HL-60 (cell line): ENCODE results near the gene ATP8B3.

ENCODE experiments used
- DNase-seq, 2 experiments: peaks; one replicate each; pipeline ENCODE4 v3.0.0-alpha.2; 2010 to 2020; ENCODE audit warnings: low read depth in 1 of 2, low spot score in 1 of 2
- H3K27ac ChIP-seq: fragments of 250-450 bp; sonication (Bioruptor Pico); replicated peaks from 2 replicates; pipeline ENCODE4 v1.5.1; 2020; ENCODE audit warnings: mild to moderate bottlenecking, moderate library complexity
- H3K27me3 ChIP-seq: fragments of 250-450 bp; sonication (Bioruptor Pico); 2 replicates; pipeline ENCODE4 v1.5.1; 2021; ENCODE audit warnings: mild to moderate bottlenecking, moderate library complexity; ENCODE audit not compliant: insufficient read depth, poor library complexity, severe bottlenecking
- H3K4me3 ChIP-seq: replicated peaks from 2 replicates; pipeline ENCODE4 v1.5.1; 2011; ENCODE audit warnings: mild to moderate bottlenecking, control low read depth, low read length; ENCODE audit not compliant: insufficient read depth
- CTCF ChIP-seq: IDR thresholded peaks from one replicate; pipeline ENCODE4 v1.5.1; 2011; ENCODE audit warnings: low read length, control low read depth, inconsistent platforms; ENCODE audit not compliant: insufficient read depth
- GABPA ChIP-seq: IDR thresholded peaks from 2 replicates; pipeline ENCODE4 v1.6.1; 2012; ENCODE audit warnings: low read depth
- POLR2AphosphoS5 ChIP-seq: IDR thresholded peaks from 2 replicates; pipeline ENCODE4 v1.6.1; 2012; ENCODE audit warnings: low read depth
- REST ChIP-seq: IDR thresholded peaks from 2 replicates; pipeline ENCODE4 v1.6.1; 2012; ENCODE audit warnings: low read depth; ENCODE audit not compliant: insufficient replicate concordance
- SPI1 ChIP-seq: IDR thresholded peaks from 2 replicates; pipeline ENCODE4 v1.6.1; 2012; ENCODE audit warnings: low read depth, mild to moderate bottlenecking, borderline replicate concordance

The ATP8B3 gene

GRCh38 chr19:1748873-1749341 lies 63.2 kb downstream of the ATP8B3 start:
- no peak for TF ChIP-seq REST
- TF ChIP-seq POLR2AphosphoS5: no peak
- TF ChIP-seq SPI1: no peak
- Histone ChIP-seq H3K27ac (no peak overlapping the region), H3K4me3 (no peak overlapping the region), H3K27me3 (peaks cover 69% of the 10 kb centered on the region)
- DNase-seq: no peak

DNA sequence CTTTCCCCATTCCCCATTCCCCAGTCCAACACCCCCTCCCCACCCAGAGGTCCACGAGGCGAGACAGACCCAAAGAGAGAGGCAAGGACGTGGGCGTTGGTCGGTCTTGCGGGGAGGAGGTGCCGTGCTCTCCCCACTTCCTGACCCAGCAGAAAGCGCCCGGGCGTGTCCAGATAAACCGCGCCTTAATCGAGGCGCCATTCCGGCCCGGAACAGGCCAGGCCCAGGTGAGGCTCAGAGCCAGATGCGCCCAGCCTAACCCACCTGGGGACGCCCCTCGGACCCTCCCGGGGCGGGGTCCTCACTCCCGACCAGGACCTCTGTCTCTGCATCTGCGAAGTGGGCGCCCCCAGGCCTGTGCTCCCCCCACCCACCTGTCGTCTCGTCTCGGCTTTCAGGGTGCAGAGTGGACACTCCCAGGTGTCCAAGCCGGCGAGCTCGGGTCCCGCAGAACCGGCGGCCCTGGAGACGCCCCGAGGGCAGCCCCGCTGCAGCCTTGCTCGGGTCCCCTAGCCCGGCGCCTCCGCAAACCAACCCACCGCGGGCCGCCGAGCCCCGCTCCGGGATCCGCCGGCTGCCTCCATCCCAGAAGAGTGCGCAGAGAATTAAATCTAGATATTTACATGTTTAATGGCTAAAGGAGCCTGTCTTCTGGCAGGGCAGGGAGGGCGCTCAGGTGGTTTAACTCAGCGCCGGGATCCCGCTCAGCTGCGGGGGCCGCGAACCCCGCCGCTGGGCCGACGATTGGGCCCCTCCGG lies 63.8 kb downstream of the ATP8B3 start:
- H3K27me3 ChIP-seq: peaks cover 69% of the 10 kb centered on the region
- TF ChIP-seq POLR2AphosphoS5 (no peak), GABPA (no peak), SPI1 (no peak), CTCF (no peak), REST (no peak)
- H3K4me3 ChIP-seq: no peak overlapping the region
- DNase-seq: no peak
- no peak overlapping the region for H3K27ac ChIP-seq

GRCh38 chr19:1747285-1748114 lies 64.6 kb downstream of the ATP8B3 start:
- Histone ChIP-seq H3K4me3 (no peak overlapping the region), H3K27me3 (peaks cover 65% of the 10 kb centered on the region), H3K27ac (no peak overlapping the region)
- no peak for DNase-seq
- TF ChIP-seq REST: no peak
- TF ChIP-seq POLR2AphosphoS5: no peak
